ENCODE measurements around the gene INSYN2A.

DNA sequence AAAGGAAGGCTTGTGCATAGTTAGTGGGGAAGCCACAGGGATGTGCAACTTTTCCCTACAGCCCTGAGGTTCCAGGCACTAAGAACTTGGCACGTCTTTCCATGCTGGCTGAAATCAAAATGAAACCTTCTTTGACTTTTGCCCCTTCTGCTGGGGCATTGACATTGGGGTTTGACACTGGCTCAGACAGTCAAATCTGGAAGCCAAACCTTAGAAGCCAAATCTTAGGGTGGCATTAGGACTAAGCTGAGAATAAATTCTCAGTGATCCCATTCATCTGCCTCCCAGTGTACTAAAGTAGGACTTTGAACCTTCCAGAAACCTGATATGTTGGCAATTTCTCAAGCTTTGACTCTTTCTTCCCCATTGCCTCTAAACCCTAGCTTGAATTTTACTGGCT is 31.3 kb upstream of the INSYN2A start:
- no peak for TF ChIP-seq EZH2 (IDR thresholded peaks at IDR 0.05; ENCODE audit: borderline replicate concordance, control insufficient read depth, low read depth, low read length)
- no peak for TF ChIP-seq MXI1 (IDR thresholded peaks at IDR 0.05; ENCODE audit: low read depth, low read length)
- TF ChIP-seq ATF2 (IDR thresholded peaks at IDR 0.05; ENCODE audit: low read length) = no peak
- TF ChIP-seq, protein P1, sequence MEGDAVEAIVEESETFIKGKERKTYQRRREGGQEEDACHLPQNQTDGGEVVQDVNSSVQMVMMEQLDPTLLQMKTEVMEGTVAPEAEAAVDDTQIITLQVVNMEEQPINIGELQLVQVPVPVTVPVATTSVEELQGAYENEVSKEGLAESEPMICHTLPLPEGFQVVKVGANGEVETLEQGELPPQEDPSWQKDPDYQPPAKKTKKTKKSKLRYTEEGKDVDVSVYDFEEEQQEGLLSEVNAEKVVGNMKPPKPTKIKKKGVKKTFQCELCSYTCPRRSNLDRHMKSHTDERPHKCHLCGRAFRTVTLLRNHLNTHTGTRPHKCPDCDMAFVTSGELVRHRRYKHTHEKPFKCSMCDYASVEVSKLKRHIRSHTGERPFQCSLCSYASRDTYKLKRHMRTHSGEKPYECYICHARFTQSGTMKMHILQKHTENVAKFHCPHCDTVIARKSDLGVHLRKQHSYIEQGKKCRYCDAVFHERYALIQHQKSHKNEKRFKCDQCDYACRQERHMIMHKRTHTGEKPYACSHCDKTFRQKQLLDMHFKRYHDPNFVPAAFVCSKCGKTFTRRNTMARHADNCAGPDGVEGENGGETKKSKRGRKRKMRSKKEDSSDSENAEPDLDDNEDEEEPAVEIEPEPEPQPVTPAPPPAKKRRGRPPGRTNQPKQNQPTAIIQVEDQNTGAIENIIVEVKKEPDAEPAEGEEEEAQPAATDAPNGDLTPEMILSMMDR (IDR thresholded peaks at IDR 0.05 in 2 of 3, conservative IDR thresholded peaks at IDR 0.05 in 1 of 3; ENCODE audit: control insufficient read depth in 2 of 3, extremely low read depth in 1 of 3, insufficient read depth in 1 of 3, low read depth in 3 of 3, low read length in 3 of 3) = no peak
- no peak for TF ChIP-seq POLR2A (IDR thresholded peaks at IDR 0.05; ENCODE audit: low read depth, low read length)
- TF ChIP-seq POLR2AphosphoS5 (IDR thresholded peaks at IDR 0.05; ENCODE audit: low read length) = no peak
- TF ChIP-seq SIN3A (IDR thresholded peaks at IDR 0.05; ENCODE audit: low read depth, low read length) = no peak
- no peak for TF ChIP-seq NRF1 (conservative IDR thresholded peaks at IDR 0.05; ENCODE audit: low read depth, low read length)
- TF ChIP-seq GABPA (IDR thresholded peaks at IDR 0.05; ENCODE audit: low read depth) = no peak
- TF ChIP-seq, protein P2, sequence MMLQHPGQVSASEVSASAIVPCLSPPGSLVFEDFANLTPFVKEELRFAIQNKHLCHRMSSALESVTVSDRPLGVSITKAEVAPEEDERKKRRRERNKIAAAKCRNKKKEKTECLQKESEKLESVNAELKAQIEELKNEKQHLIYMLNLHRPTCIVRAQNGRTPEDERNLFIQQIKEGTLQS (IDR thresholded peaks at IDR 0.05; ENCODE audit: borderline replicate concordance, extremely low read depth, low read depth, low read length) = no peak
- no peak for TF ChIP-seq MYC (IDR thresholded peaks at IDR 0.05; ENCODE audit: insufficient read depth, insufficient read length, insufficient replicate concordance, low read length, severe bottlenecking)
- TF ChIP-seq YBX1 (IDR thresholded peaks at IDR 0.05) = no peak

Measured in GM12878 (cell line).